HG02623 (cell line): ENCODE measurements around the gene SMARCA1.

ENCODE experiments used
- ATAC-seq: cut with Tn5 transposase; IDR thresholded peaks from one replicate; pipeline ENCODE4 v1.9.1; 2021; ENCODE audit warnings: moderate library complexity; ENCODE audit not compliant: unreplicated experiment

Gene SMARCA1

GRCh38 chrX:129531132-129531531 lies 7.8 kb upstream of the SMARCA1 start:
- ATAC-seq, result no peak

- no peak for ATAC-seq
These were observed 7.1 kb upstream of the SMARCA1 start for GRCh38 chrX:129530410-129530809.

- no peak for ATAC-seq
These were observed 6.5 kb upstream of the SMARCA1 start for GRCh38 chrX:129529685-129530281.

- no peak for ATAC-seq
These were observed 2.6 kb upstream of the SMARCA1 start for GRCh38 chrX:129525896-129526295.

- no peak for ATAC-seq
These were observed 1.9 kb upstream of the SMARCA1 start for GRCh38 chrX:129525162-129525561.

- no peak for ATAC-seq
These were observed 1.1 kb upstream of the SMARCA1 start for GRCh38 chrX:129524250-129524850.

- no peak for ATAC-seq
These were observed 859 bp downstream of the SMARCA1 start for GRCh38 chrX:129522184-129523078.

GRCh38 chrX:129520151-129520550 lies 3.1 kb downstream of the SMARCA1 start:
- ATAC-seq, result no peak

GRCh38 chrX:129516402-129516801 lies 6.9 kb downstream of the SMARCA1 start:
- no peak for ATAC-seq

- no peak for ATAC-seq
These were observed 10.9 kb downstream of the SMARCA1 start for GRCh38 chrX:129512409-129512808.

GRCh38 chrX:129511689-129512088 lies 11.6 kb downstream of the SMARCA1 start:
- no peak for ATAC-seq

GRCh38 chrX:129510331-129510730 lies 13.0 kb downstream of the SMARCA1 start:
- ATAC-seq, result no peak

GRCh38 chrX:129497146-129497843 lies 26.0 kb downstream of the SMARCA1 start:
- no peak for ATAC-seq

GRCh38 chrX:129496625-129497024 lies 26.7 kb downstream of the SMARCA1 start:
- no peak for ATAC-seq

GRCh38 chrX:129495900-129496299 lies 27.4 kb downstream of the SMARCA1 start:
- no peak for ATAC-seq

- no peak for ATAC-seq
These were observed 28.4 kb downstream of the SMARCA1 start for GRCh38 chrX:129494887-129495286.

GRCh38 chrX:129493643-129494042 lies 29.6 kb downstream of the SMARCA1 start:
- no peak for ATAC-seq

GRCh38 chrX:129490330-129490729 lies 33.0 kb downstream of the SMARCA1 start:
- ATAC-seq, result no peak

GRCh38 chrX:129488359-129488758 lies 34.9 kb downstream of the SMARCA1 start:
- no peak for ATAC-seq

- no peak for ATAC-seq
These were observed 42.4 kb downstream of the SMARCA1 start for GRCh38 chrX:129480889-129481288.

GRCh38 chrX:129478516-129478915 lies 44.8 kb downstream of the SMARCA1 start:
- no peak for ATAC-seq
